ENCODE data around the gene SBNO1. TPM values are rescaled to one million over a fixed set of nuclear protein-coding genes. Genes with fewer than 3 reads are reported as not detected.

The SBNO1 gene
- total RNA-seq, 1 experiment from 2014 or later: 9.4 TPM

DNA sequence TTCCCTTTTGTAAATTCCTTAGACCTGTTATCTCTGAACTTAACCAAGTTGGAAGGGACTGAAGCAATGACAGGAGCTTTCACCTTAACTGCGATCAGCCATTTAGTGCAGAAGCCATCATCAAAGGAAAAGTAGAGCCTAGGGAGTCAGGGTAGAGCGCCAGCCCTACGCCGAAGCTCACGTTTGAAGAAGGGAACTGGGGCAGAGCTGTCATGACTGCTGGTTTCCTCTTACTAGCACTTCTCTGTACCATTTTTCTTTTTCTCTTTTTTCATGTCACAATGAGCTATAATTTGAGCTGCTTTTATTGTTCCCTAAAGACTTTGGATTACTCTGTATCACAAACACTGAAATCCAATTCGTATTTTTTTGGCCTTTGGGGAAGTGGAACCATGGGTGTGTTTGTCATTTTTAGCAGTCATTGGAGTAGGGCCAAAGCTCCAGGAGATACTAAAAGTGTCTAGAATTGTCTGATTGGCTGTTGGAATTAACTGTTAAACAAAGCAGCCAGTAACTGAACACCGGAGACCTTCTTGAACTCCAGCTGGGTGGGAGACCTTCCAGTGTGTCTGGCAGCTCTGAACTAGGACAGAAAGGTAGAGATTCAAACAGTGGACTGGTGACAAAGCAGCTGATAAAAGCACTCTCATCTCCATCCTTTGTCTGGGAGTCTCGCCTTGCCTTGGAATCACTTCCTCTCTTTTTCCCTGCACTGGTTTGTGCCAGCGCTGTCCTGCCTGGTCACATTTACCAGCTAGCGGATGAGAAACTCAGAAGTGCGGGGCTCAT, 122.3 kb downstream of the SBNO1 start:
- no peak for DNase-seq (ENCODE audit: low read depth)
- in situ Hi-C loops (cut with HindIII; ENCODE audit: low pct_unique_long_range_greater_than_20kb, low sequenced_read_pairs): loop anchor here (25.0 kb wide), 1 partner anchor 205 kb away; no protein-coding TSS in a partner anchor

Other genes starting within 250 kb of the SBNO1 start
- gene PITPNM2, start 213.8 kb downstream of the SBNO1 start, total RNA-seq (2014; rRNA removed; shearing (Covaris generic); ENCODE audit: low replicate concordance): 4.7 and 8.0 TPM in 2 replicates
- 31.5 and 34.0 TPM in 2 replicates for gene MPHOSPH9, start 131.7 kb downstream of the SBNO1 start, total RNA-seq (2014; rRNA removed; shearing (Covaris generic); ENCODE audit: low replicate concordance)
- 11.6 and 27.7 TPM in 2 replicates for gene MTRFR, start 131.4 kb downstream of the SBNO1 start, total RNA-seq (2014; rRNA removed; shearing (Covaris generic); ENCODE audit: low replicate concordance)
- gene CDK2AP1, start 93.0 kb downstream of the SBNO1 start, total RNA-seq (2014; rRNA removed; shearing (Covaris generic); ENCODE audit: low replicate concordance): 99.1 and 194 TPM in 2 replicates
- 39.7 and 49.1 TPM in 2 replicates for gene KMT5A, start 19.3 kb upstream of the SBNO1 start, total RNA-seq (2014; rRNA removed; shearing (Covaris generic); ENCODE audit: low replicate concordance)
- 3.7 and 5.6 TPM in 2 replicates for gene RILPL2, start 71.8 kb upstream of the SBNO1 start, total RNA-seq (2014; rRNA removed; shearing (Covaris generic); ENCODE audit: low replicate concordance)
- 8.2 and 19.4 TPM in 2 replicates for gene SNRNP35, start 93.3 kb upstream of the SBNO1 start, total RNA-seq (2014; rRNA removed; shearing (Covaris generic); ENCODE audit: low replicate concordance)
- gene RILPL1, start 168.9 kb upstream of the SBNO1 start, total RNA-seq (2014; rRNA removed; shearing (Covaris generic); ENCODE audit: low replicate concordance): 7.8 and 13.9 TPM in 2 replicates
- gene TMED2, start 219.7 kb upstream of the SBNO1 start, total RNA-seq (2014; rRNA removed; shearing (Covaris generic); ENCODE audit: low replicate concordance): 397 and 405 TPM in 2 replicates
- 19.2 and 25.0 TPM in 2 replicates for gene DDX55, start 237.3 kb upstream of the SBNO1 start, total RNA-seq (2014; rRNA removed; shearing (Covaris generic); ENCODE audit: low replicate concordance)